ENCODE results near the gene XRCC4. TPM values are rescaled to one million over a fixed set of nuclear protein-coding genes. Genes with fewer than 3 reads are reported as not detected.

XRCC4 gene
- total RNA-seq, 2 donors from 2014 or later = 6.4 to 6.8 TPM

- no peaks in the 10 kb centered on the region for H3K36me3 ChIP-seq
- TF ChIP-seq, protein P1, sequence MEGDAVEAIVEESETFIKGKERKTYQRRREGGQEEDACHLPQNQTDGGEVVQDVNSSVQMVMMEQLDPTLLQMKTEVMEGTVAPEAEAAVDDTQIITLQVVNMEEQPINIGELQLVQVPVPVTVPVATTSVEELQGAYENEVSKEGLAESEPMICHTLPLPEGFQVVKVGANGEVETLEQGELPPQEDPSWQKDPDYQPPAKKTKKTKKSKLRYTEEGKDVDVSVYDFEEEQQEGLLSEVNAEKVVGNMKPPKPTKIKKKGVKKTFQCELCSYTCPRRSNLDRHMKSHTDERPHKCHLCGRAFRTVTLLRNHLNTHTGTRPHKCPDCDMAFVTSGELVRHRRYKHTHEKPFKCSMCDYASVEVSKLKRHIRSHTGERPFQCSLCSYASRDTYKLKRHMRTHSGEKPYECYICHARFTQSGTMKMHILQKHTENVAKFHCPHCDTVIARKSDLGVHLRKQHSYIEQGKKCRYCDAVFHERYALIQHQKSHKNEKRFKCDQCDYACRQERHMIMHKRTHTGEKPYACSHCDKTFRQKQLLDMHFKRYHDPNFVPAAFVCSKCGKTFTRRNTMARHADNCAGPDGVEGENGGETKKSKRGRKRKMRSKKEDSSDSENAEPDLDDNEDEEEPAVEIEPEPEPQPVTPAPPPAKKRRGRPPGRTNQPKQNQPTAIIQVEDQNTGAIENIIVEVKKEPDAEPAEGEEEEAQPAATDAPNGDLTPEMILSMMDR (IDR thresholded peaks at IDR 0.05) = no peak
- peak overlapping the region; percentile 81 to 83 for H3K4me3 ChIP-seq
- no peak for DNase-seq (ENCODE audit: low spot score)
- peaks cover 0 to 40% of the 10 kb centered on the region in 2 donors for H3K4me1 ChIP-seq
- peak overlapping the region; percentile 85 to 88 for H3K27ac ChIP-seq
- no peaks in the 10 kb centered on the region for H3K9me3 ChIP-seq
- H3K27me3 ChIP-seq = no peaks in the 10 kb centered on the region
Measured at GRCh38 chr5:83077662-83078261, 415 bp downstream of the XRCC4 start.

- H3K4me1 ChIP-seq = peaks cover 0 to 6% of the 10 kb centered on the region in 2 donors
- no peaks in the 10 kb centered on the region for H3K27me3 ChIP-seq
- H3K27ac ChIP-seq = no peak overlapping the region
- no peaks in the 10 kb centered on the region for H3K36me3 ChIP-seq
- H3K9me3 ChIP-seq = no peaks in the 10 kb centered on the region
- no peak overlapping the region for H3K4me3 ChIP-seq
- no peak for DNase-seq (ENCODE audit: low spot score)
- TF ChIP-seq, protein P1 (IDR thresholded peaks at IDR 0.05) = no peak
Measured at GRCh38 chr5:83082750-83083149, 5.4 kb downstream of the XRCC4 start.

GRCh38 chr5:83084336-83084735 is 7.0 kb downstream of the XRCC4 start:
- Histone ChIP-seq H3K9me3 (no peaks in the 10 kb centered on the region), H3K27me3 (no peaks in the 10 kb centered on the region), H3K36me3 (no peaks in the 10 kb centered on the region), H3K4me1 (no peaks in the 10 kb centered on the region), H3K27ac (no peak overlapping the region), H3K4me3 (no peak overlapping the region)
- TF ChIP-seq, protein P1 (IDR thresholded peaks at IDR 0.05) = no peak
- DNase-seq (ENCODE audit: low spot score) = no peak

- H3K9me3 ChIP-seq = no peaks in the 10 kb centered on the region
- DNase-seq (ENCODE audit: low spot score) = no peak
- H3K27me3 ChIP-seq = no peaks in the 10 kb centered on the region
- no peak overlapping the region for H3K4me3 ChIP-seq
- no peaks in the 10 kb centered on the region for H3K4me1 ChIP-seq
- no peaks in the 10 kb centered on the region for H3K36me3 ChIP-seq
- TF ChIP-seq, protein P1 (IDR thresholded peaks at IDR 0.05) = no peak
- H3K27ac ChIP-seq = no peak overlapping the region
Measured at GRCh38 chr5:83085106-83085505, 7.8 kb downstream of the XRCC4 start.

DNA sequence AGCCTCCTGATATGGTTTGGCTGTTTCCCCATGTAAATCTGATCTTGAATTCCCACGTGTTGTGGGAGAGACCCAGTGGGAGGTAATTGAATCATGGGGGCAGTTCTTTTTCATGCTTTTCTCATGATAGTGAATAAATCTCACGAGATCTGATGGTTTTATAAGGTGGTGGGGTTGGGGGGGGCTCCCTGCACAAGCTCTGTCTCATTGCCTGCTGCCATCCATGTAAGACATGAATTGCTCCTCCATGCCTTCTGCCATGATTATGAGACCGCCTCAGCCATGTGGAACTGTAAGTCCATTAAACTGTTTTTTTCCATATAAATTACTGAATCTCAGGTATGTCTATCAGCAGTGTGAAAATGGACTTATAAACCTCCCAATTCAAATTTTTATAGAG is 12.8 kb downstream of the XRCC4 start:
- Histone ChIP-seq H3K9me3 (peaks cover 0 to 24% of the 10 kb centered on the region in 2 donors), H3K27me3 (no peaks in the 10 kb centered on the region), H3K27ac (no peak overlapping the region), H3K36me3 (no peaks in the 10 kb centered on the region), H3K4me1 (no peaks in the 10 kb centered on the region), H3K4me3 (no peak overlapping the region)
- no peak for DNase-seq (ENCODE audit: low spot score)
- TF ChIP-seq, protein P1 (IDR thresholded peaks at IDR 0.05) = no peak

- H3K4me1 ChIP-seq = peaks cover 0 to 5% of the 10 kb centered on the region in 2 donors
- no peaks in the 10 kb centered on the region for H3K36me3 ChIP-seq
- no peak for DNase-seq (ENCODE audit: low spot score)
- H3K4me3 ChIP-seq = no peak overlapping the region
- no peak overlapping the region for H3K27ac ChIP-seq
- H3K9me3 ChIP-seq = peaks cover 0 to 24% of the 10 kb centered on the region in 2 donors
- H3K27me3 ChIP-seq = no peaks in the 10 kb centered on the region
- TF ChIP-seq, protein P1 (IDR thresholded peaks at IDR 0.05) = no peak
Measured at GRCh38 chr5:83092619-83093018, 15.3 kb downstream of the XRCC4 start.
